ENCODE results near the gene FOXF2.

DNA sequence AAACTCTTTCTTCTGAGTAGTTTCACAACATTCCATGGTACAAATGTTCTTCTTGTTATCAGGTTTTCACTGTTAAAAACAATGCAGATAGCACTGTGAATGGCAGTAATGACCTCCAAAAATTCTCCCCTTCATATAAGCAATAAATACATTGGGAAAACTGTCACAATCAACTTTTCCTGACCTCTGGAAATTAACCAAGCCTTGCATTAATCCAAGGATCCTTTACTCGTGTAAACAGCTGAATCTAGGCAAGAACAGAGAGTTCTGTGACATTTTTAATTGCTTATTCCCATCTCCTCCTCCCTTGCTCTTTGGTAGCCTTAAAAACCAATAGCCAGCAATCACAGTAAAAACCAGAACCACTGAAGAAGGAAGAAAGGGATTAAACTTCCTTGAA is 39.7 kb upstream of the FOXF2 start:
- no peak for TF ChIP-seq POLR2A (IDR thresholded peaks at IDR 0.05)
- TF ChIP-seq, protein P1, sequence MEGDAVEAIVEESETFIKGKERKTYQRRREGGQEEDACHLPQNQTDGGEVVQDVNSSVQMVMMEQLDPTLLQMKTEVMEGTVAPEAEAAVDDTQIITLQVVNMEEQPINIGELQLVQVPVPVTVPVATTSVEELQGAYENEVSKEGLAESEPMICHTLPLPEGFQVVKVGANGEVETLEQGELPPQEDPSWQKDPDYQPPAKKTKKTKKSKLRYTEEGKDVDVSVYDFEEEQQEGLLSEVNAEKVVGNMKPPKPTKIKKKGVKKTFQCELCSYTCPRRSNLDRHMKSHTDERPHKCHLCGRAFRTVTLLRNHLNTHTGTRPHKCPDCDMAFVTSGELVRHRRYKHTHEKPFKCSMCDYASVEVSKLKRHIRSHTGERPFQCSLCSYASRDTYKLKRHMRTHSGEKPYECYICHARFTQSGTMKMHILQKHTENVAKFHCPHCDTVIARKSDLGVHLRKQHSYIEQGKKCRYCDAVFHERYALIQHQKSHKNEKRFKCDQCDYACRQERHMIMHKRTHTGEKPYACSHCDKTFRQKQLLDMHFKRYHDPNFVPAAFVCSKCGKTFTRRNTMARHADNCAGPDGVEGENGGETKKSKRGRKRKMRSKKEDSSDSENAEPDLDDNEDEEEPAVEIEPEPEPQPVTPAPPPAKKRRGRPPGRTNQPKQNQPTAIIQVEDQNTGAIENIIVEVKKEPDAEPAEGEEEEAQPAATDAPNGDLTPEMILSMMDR (IDR thresholded peaks at IDR 0.05) = no peak
